Prostate gland (tissue), 2 donors: ENCODE results near the gene C1orf35.

Experiments
- CTCF ChIP-seq, 4 experiments: fragments of 200-600 bp in 2 of 4; fragments of 450-650 bp in 2 of 4; sonication (generic) in 2 of 4; IDR thresholded peaks; 1 replicate in 3 of 4; 2 replicates in 1 of 4; pipeline ENCODE4 v1.5.1; 2016 to 2019; ENCODE audit warnings: antibody characterized with exemption in 4 of 4, mild to moderate bottlenecking in 2 of 4, moderate library complexity in 2 of 4
- POLR2A ChIP-seq: fragments of 450-650 bp; IDR thresholded peaks from one replicate; pipeline ENCODE4 v1.6.1; 2016; ENCODE audit warnings: antibody characterized with exemption, mild to moderate bottlenecking

DNA sequence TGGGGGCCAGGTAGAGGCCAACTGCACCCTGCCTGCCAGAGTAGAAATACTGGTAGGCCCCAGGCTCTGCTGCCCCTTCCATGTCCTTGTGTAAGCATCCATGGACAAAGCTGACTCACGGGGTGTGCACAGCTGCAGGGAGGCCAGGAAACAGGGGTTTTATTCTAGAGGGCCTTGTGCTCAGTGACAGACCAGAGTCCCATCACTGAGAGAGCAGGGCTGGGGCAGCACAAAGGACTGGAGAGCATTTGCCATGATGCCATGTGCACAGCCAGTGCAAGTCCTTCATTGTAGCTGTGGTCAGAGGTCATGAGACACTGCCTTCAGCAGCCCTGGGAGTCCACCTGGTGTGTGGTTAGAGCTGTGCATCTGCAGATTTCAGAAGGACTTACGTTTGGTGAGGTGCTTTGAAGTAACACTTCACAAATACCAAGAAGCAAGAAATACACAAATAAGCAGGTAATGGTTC, 12.5 kb downstream of the C1orf35 start:
- TF ChIP-seq CTCF (IDR thresholded peaks at IDR 0.05) (no peak), POLR2A (no peak)
